Omental fat pad (tissue), 4 donors: Measurements from ENCODE around the gene MTHFSD. TPM values are rescaled to one million over a fixed set of nuclear protein-coding genes. Genes with fewer than 3 reads are reported as not detected.

ENCODE experiments used
- ATAC-seq: fragments of 150-250 bp; one replicate; pipeline ENCODE4 v1.9.1; 2016; ENCODE audit warnings: mild to moderate bottlenecking, moderate library complexity; ENCODE audit not compliant: low FRiP score
- DNase-seq: peaks from one replicate; pipeline ENCODE4 v3.0.0-alpha.2; 2019; ENCODE audit warnings: low spot score
- total RNA-seq, 4 donors: library from RNA; depleted of rRNA; stranded (reverse); fragments of >200 nt; gene quantifications; one replicate each; pipeline ENCODE4 v1.1.0, GENCODE V29; 2016
- TF ChIP-seq, protein P1 (sequence below), 3 donors: fragments of 450-650 bp; IDR thresholded peaks; one replicate each; pipeline ENCODE4 v1.5.1; 2016 to 2017; ENCODE audit warnings: antibody characterized with exemption in 3 of 3, mild to moderate bottlenecking in 3 of 3, moderate library complexity in 2 of 3

MTHFSD gene
- total RNA-seq, 4 donors from 2014 or later: 6.4 to 20.2 (median 9.1) TPM

DNA sequence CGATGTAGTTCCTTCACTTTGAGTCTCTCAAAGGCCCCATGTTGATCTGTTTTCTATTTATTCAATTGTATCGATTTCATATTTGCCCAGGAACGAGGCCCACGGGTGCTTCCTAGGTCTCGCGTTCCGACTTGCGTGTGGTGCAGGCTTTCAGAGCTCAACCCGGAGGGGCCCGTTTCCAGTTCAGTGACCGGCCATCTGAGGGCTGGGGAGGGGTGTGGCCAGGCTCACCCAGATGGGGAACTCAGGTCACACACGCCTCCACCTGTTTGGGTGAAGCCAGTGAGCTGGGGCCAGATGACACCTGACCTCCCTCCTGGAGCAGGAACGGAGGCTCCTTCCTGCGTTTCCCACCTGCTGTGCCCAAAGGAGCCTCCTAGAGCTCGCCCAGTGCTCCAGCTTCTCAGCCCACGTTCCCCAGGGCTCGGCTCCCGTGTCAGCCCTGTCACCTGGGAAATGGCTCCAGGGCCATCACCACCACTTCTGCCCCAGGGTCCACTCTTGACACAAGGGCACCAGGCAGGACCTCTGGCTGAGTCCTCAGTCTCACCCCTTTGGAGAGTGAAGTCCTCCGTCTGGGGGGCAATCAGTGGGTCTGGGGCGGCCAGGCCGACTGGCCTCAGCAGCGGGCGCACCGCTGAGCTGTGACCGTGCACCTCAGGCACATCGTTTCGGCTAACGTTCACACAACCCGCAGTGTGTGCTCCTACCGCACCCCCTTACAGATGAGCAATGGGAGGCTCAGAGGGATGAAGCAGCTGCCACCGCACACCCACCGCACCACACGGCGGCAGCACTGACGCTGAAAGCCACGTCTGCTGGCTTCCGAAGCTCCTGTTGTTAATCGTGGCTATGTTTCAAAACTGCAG, 26.7 kb downstream of the MTHFSD start:
- TF ChIP-seq, protein P1, sequence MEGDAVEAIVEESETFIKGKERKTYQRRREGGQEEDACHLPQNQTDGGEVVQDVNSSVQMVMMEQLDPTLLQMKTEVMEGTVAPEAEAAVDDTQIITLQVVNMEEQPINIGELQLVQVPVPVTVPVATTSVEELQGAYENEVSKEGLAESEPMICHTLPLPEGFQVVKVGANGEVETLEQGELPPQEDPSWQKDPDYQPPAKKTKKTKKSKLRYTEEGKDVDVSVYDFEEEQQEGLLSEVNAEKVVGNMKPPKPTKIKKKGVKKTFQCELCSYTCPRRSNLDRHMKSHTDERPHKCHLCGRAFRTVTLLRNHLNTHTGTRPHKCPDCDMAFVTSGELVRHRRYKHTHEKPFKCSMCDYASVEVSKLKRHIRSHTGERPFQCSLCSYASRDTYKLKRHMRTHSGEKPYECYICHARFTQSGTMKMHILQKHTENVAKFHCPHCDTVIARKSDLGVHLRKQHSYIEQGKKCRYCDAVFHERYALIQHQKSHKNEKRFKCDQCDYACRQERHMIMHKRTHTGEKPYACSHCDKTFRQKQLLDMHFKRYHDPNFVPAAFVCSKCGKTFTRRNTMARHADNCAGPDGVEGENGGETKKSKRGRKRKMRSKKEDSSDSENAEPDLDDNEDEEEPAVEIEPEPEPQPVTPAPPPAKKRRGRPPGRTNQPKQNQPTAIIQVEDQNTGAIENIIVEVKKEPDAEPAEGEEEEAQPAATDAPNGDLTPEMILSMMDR (IDR thresholded peaks at IDR 0.05): no peak
- no peak for DNase-seq

DNA sequence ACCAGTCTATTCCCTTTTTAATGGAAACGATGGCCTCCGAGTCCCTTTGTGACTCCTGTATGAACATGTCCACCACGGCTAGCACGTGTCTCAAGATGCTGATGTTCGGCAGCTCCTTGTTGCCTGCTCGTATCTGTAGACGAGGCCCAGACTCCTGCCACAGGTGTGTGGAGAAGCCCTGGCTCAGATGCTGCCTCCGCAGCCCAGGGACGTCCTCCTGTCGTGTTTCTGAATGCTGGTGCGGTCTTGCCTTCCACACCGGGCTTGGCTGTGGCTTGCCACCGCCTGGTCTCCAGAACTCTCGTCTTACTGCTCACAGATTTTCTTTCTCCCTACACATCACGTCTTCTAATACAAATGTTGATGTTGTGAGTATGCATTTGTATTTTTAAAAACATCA, 27.7 kb downstream of the MTHFSD start:
- ATAC-seq: no peak
- DNase-seq: no peak
- TF ChIP-seq, protein P1 (IDR thresholded peaks at IDR 0.05): no peak

More for the DNA sequence above, 26.7 kb downstream of the MTHFSD start:
- no peak for ATAC-seq

DNA sequence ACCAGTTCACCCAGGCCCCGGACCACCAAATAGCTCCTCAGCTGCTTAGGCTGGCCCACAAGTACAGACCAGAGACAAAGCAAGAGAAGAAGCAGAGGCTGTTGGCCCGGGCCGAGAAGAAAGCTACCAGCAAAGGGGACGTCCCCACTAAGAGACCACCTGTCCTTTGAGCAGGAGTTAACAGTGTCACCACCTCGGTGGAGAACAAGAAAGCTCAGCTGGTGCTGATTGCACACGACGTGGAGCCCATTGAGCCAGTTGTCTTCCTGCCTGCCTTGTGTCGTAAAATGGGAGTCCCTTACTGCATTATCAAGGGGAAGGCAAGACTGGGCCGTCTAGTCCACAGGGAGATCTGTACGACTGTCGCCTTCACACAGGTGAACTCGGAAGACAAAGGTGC, 29.3 kb downstream of the MTHFSD start:
- ATAC-seq (no peak), DNase-seq (no peak)
- TF ChIP-seq, protein P1 (IDR thresholded peaks at IDR 0.05): no peak

DNA sequence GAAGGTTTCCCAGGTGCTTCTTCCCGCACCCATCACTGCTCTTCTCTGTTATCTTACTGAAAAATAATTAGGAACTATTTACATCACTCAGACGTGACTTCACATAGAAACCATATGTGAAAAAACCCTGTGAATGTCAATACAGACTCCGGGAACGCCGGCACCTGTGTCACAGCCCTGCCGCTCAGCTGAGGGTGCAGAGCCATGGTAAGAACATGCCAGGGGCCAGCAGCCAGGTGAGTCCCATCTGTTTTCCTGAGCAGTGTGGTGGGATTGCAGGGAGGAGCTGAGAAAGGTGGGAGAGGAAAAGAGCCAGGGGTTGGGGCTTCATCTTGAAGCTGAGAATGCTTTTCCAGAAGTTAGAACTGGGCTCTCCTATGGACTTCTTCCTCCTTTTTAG, 31.0 kb downstream of the MTHFSD start:
- DNase-seq: no peak
- TF ChIP-seq, protein P1 (IDR thresholded peaks at IDR 0.05): no peak
- no peak for ATAC-seq

DNA sequence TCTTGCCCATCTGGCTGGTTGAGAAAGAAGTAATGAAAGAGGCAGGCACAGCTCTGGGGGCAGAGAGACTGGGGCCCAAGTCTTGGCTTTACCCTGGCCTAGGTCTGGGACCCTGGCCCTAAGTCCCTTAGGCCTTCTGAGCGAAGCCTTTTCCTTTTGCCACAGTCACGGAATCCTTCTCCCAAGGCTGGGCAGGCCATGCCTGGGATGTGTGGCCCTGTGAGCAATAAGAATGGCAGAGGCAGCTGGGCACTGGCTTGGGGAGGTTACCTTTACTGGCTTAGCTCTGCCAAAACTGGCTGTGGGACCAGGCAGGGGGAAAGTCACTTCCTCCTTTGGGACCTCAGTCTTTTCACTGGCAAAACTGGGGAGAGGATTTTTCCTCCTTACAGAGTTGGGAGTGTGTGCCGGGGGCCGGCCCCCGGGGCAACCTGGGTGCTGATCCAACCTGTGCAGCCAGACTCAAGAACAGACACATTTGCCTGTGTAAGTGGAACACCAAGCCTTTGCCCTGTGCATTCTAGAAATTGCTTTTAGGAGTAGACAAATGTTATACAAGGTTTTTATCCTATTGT, 31.8 kb downstream of the MTHFSD start:
- no peak for ATAC-seq
- TF ChIP-seq, protein P1 (IDR thresholded peaks at IDR 0.05): no peak
- DNase-seq: no peak

DNA sequence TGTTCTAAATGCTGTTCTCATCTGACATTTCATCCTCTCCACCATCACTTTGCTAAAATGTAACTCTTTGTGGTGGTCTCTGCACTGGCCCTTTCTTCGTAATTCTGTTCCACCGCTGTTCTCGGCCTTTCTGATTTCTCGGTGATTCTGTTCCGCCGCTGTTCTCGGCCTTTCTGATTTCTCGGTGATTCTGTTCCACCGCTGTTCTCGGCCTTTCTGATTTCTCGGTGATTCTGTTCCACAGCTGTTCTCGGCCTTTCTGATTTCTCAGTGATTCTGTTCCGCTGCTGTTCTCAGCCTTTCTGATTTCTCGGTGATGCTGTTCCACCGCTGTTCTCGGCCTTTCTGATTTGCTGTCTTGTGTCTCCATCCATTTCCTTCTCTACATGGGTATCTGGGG, 32.4 kb downstream of the MTHFSD start:
- ATAC-seq: no peak
- DNase-seq: no peak
- TF ChIP-seq, protein P1 (IDR thresholded peaks at IDR 0.05): no peak
